GM13977 (cell line): ENCODE measurements around the gene MITF.

Source experiments
- DNase-seq: peaks from one replicate; pipeline ENCODE4 v3.0.0; 2012; ENCODE audit warnings: low spot score
- in situ Hi-C: fragments of 300-500 bp; cut with MboI; formaldehyde crosslinking; loops from one replicate; pipeline ENCODE4 v1.12.0; 2022; ENCODE audit warnings: low sequenced_read_pairs, low pct_unique_long_range_greater_than_20kb, mixed read lengths, inconsistent platforms; ENCODE audit not compliant: unreplicated experiment
- TF ChIP-seq, protein P1 (sequence below): IDR thresholded peaks from 2 replicates; pipeline ENCODE4 v1.5.1; 2012; ENCODE audit warnings: mild to moderate bottlenecking, control low read depth; ENCODE audit not compliant: insufficient read depth; ENCODE audit errors: extremely low read depth, missing control alignments

The MITF gene

DNA sequence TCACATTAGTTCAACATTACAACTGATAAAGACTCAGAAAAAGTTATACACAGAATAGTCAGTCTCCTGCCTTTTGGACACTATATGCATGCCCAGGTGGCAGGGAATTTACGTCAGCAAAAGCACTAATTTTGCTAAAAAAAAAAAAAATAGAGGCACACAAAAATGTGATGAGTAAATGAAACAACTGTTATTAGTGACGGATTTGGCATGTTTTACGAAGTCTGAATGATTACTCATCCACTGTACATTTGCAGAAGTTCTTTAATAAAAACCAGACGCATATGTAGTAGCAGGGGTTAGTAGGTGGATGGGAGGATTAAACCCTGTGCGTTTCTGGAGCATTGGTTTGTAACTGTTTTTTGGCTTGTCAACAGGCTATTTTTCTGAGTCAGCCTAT lies 99.0 kb downstream of the MITF start:
- TF ChIP-seq, protein P1, sequence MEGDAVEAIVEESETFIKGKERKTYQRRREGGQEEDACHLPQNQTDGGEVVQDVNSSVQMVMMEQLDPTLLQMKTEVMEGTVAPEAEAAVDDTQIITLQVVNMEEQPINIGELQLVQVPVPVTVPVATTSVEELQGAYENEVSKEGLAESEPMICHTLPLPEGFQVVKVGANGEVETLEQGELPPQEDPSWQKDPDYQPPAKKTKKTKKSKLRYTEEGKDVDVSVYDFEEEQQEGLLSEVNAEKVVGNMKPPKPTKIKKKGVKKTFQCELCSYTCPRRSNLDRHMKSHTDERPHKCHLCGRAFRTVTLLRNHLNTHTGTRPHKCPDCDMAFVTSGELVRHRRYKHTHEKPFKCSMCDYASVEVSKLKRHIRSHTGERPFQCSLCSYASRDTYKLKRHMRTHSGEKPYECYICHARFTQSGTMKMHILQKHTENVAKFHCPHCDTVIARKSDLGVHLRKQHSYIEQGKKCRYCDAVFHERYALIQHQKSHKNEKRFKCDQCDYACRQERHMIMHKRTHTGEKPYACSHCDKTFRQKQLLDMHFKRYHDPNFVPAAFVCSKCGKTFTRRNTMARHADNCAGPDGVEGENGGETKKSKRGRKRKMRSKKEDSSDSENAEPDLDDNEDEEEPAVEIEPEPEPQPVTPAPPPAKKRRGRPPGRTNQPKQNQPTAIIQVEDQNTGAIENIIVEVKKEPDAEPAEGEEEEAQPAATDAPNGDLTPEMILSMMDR = no peak
- no peak for DNase-seq
- in situ Hi-C loops = no loop called here

DNA sequence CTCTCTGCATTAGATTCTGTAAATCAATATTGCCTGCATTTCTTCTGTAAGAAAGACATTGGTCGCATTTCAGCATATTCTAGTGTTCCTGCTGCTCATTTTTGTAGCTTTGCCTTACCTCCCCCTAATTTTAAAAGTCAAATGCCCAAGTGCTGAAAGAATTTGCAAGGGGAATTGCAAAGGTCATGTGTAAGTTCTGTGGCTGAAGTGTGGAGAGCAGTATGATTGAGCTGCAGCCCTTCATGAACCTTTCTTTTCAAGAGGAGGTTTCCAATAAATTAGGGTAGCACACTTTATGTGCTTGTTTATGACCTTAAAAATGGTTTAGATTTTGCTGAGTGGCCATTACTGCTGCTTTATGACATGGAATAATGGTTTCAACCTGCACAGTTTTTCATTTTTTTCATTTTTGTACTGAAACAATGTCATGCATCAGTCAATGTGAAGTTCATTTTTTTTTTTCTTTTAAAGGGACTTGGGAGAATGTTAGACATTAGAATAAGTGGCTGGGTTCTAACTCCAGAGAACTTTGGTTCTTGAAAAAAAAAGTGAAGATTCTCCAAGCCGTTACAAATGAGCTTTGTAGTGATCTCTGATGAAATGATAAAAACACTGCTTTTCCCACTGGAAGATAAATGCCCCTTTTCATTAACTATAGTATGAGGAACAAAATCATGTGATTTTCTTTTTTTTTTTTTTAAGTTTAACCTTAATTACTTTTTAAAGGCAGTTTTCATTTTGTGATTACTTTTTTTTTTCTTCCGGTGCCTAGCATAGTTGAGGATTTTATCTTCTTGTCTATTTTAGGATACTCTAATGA lies 99.6 kb downstream of the MITF start:
- TF ChIP-seq, protein P1 = no peak
- in situ Hi-C loops = no loop called here
- no peak for DNase-seq

DNA sequence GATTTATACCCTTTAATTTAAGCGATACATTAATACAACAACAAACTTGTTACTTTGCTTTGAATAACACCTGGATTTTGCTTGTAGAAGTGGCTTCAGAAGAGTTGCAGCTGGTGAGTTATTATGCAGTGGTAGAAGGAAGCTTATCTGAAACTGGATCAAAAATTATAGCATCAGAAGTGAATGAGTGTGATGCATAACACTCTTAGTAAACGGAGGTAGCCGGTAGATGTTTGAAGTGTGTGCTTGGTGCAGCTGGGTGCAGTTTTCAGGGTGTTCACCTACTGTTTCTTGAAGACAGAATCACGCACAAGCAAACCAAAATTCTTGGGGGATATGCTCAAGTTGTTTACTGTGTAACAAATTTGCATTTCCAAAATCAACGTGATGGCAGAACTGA lies 103.1 kb downstream of the MITF start:
- DNase-seq = no peak
- TF ChIP-seq, protein P1 = no peak
- in situ Hi-C loops = no loop called here

DNA sequence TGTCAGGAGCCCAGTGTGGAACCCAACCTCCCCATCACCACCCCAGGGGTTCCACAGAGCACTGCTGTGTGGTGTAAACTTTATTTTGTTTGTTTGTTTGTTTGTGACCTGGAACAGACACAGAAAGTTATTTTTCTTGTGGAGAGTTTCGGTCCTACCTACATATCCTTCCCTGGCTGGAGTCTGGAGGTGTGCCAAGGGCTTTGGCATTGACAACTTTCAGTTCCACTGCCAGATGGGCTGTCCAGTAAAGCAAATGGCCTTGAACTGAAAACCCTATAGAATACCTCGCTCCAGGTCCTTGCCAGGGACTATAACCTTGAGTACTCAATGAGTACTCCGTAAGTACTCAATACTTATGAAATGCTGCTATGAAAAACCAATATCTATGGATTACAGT lies 103.5 kb downstream of the MITF start:
- in situ Hi-C loops = no loop called here

DNA sequence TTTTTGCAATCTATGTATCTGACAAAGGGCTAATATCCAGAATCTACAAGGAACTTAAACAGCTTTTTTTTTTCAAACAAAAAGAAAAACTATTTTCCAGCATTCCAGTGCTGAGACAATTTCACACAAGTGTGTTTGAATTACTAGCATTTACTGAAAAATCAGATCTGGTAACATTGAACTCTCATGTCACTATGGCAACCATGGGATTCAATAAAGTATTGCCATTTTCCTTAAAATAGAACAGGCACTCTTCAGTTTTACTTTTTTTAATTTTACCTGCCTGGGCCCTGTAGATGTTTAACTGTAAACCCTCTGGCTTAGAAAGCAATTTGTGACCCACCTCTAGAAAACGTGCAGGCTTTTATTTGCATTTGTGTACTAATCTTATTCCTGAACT lies 105.4 kb downstream of the MITF start:
- TF ChIP-seq, protein P1 = no peak

More for the DNA sequence above, 103.5 kb downstream of the MITF start:
- DNase-seq = no peak
- TF ChIP-seq, protein P1 = no peak

DNA sequence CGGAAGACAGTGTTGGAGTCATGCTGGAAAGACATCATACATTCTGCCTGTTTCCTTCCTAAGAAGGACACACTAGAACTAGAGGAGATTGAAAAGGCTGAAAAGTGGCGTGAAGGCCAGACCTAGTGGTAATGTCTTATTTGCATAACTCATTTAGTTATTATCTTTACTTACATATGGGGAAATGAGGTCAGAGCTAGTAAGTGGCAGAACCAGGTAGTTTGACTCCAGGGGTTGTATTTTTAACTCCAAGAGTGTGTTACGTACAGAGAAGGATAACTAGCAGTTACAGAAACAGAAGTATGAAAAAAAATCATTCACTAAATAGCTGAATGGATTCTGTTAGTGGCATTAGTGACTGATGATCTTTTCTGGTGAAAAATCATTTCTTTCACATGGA lies 108.0 kb downstream of the MITF start:
- TF ChIP-seq, protein P1 = no peak
- DNase-seq = no peak
- in situ Hi-C loops = no loop called here

More for the DNA sequence above, 105.4 kb downstream of the MITF start:
- DNase-seq = no peak
- in situ Hi-C loops = no loop called here
